ENCODE data around the gene CIDEB. TPM values are rescaled to one million over a fixed set of nuclear protein-coding genes. Genes with fewer than 3 reads are reported as not detected.
"Not testable (repeated sequence)": the region's sequence is repeated elsewhere in the genome, so short reads cannot be mapped to it uniquely, and the experiment has no call there.

The CIDEB gene
- total and polyA plus RNA-seq, 10 of the 15 experiments (the other 5 are each of a cell fraction or from before 2014, with no cell fraction given): 0.34 to 6.3 (median 3.2) TPM

- no peak for DNase-seq (ENCODE audit: low read depth, low spot score)
- in situ Hi-C loops (cut with MboI): no loop called here
Measured at GRCh38 chr14:24355009-24355408, 47.2 kb upstream of the CIDEB start.

GRCh38 chr14:24354482-24354825, 46.7 kb upstream of the CIDEB start:
- H3K27ac ChIP-seq (ENCODE audit: control insufficient read depth, insufficient read depth); POLR2A ChIA-PET; in situ Hi-C loops (cut with MboI); SMC1A ChIA-PET (ENCODE audit: uncharacterized antibody, unreplicated experiment); CTCF ChIA-PET; H4K20me1 ChIP-seq (ENCODE audit: control insufficient read depth, insufficient read depth); H3K36me3 ChIP-seq (ENCODE audit: control insufficient read depth in 2 of 2, insufficient read depth in 2 of 2, low read length in 1 of 2); H3K9me3 ChIP-seq (replicated peaks; ENCODE audit: control insufficient read depth, insufficient read depth, low read length); RAD21 ChIA-PET (ENCODE audit: unreplicated experiment); DNase-seq (ENCODE audit: low read depth, low spot score); H3K4me1 ChIP-seq (ENCODE audit: control insufficient read depth, insufficient read depth, low read length); intact Hi-C loops (cut with micrococcal nuclease; ENCODE audit: unreplicated experiment); H3K79me2 ChIP-seq (ENCODE audit: control insufficient read depth, insufficient read depth, low read length); FAIRE-seq; BruUV-seq (replicated peaks); H3K27me3 ChIP-seq (replicated peaks in 1 of 2; ENCODE audit: control insufficient read depth in 2 of 2, insufficient read depth in 2 of 2, low read length in 1 of 2); H3K4me2 ChIP-seq (ENCODE audit: control insufficient read depth, insufficient read depth); H3K4me3 ChIP-seq; ATAC-seq; H2AFZ ChIP-seq (ENCODE audit: control insufficient read depth, low read depth, low read length); H3K9ac ChIP-seq (ENCODE audit: control insufficient read depth, insufficient read depth, low read length): not testable (repeated sequence)
- WGBS (ENCODE audit: insufficient coverage, insufficient replicate concordance, low lambda C conversion rate, missing lambda C conversion rate): 54% methylated on average over 3 of the region's 3 CpGs

More at GRCh38 chr14:24355009-24355408, 47.2 kb upstream of the CIDEB start:
- RAD21 ChIA-PET (ENCODE audit: unreplicated experiment): interaction anchor here (0.6 kb wide), 1 partner anchor 77 kb away, joined by 3 read pairs; no protein-coding TSS in a partner anchor
- CTCF ChIA-PET: no interaction called here
- no peaks in the 10 kb centered on the region for H3K36me3 ChIP-seq (ENCODE audit: control insufficient read depth in 2 of 2, insufficient read depth in 2 of 2, low read length in 1 of 2)
- peaks cover 1 to 4% of the 10 kb centered on the region in 2 experiments; a peak in 3 of 4 replicates for H3K27me3 ChIP-seq (replicated peaks in 1 of 2; ENCODE audit: control insufficient read depth in 2 of 2, insufficient read depth in 2 of 2, low read length in 1 of 2)
- POLR2A ChIA-PET: no interaction called here
- no peaks in the 10 kb centered on the region for H3K79me2 ChIP-seq (ENCODE audit: control insufficient read depth, insufficient read depth, low read length)
- intact Hi-C loops (cut with micrococcal nuclease; ENCODE audit: unreplicated experiment): no loop called here
- H3K9me3 ChIP-seq (replicated peaks; ENCODE audit: control insufficient read depth, insufficient read depth, low read length): no peaks in the 10 kb centered on the region
- ATAC-seq: no peak
- no peaks in the 10 kb centered on the region for H4K20me1 ChIP-seq (ENCODE audit: control insufficient read depth, insufficient read depth)
- 68% methylated on average over 7 of the region's 7 CpGs for WGBS (ENCODE audit: insufficient coverage, insufficient replicate concordance, low lambda C conversion rate, missing lambda C conversion rate)
- no peaks in the 10 kb centered on the region for H3K4me1 ChIP-seq (ENCODE audit: control insufficient read depth, insufficient read depth, low read length)
- SMC1A ChIA-PET (ENCODE audit: uncharacterized antibody, unreplicated experiment): interaction anchor here (0.6 kb wide), 1 partner anchor 192 kb away, joined by 3 read pairs; no protein-coding TSS in a partner anchor
- no peak overlapping the region for H3K9ac ChIP-seq (ENCODE audit: control insufficient read depth, insufficient read depth, low read length)
- H3K4me3 ChIP-seq: no peak overlapping the region
- H3K4me2 ChIP-seq (ENCODE audit: control insufficient read depth, insufficient read depth): no peak overlapping the region
- no TSS peak for BruUV-seq (replicated peaks)
- no peak for FAIRE-seq
- no peak overlapping the region for H2AFZ ChIP-seq (ENCODE audit: control insufficient read depth, low read depth, low read length)
- TF ChIP-seq RAD21 (IDR thresholded peaks at IDR 0.05; ENCODE audit: insufficient read depth, low read depth, low read length) (no peak), SMAD1 (IDR thresholded peaks at IDR 0.05; ENCODE audit: low read depth, partially characterized antibody) (no peak), HDAC2 (IDR thresholded peaks at IDR 0.05) (no peak), MTA2 (IDR thresholded peaks at IDR 0.05; ENCODE audit: low read depth) (no peak)
- no peak overlapping the region for H3K27ac ChIP-seq (ENCODE audit: control insufficient read depth, insufficient read depth)
